B cell (primary cell): ENCODE data around the gene GIMAP8.

Experiments
- CTCF ChIP-seq: fragments of 200-600 bp; IDR thresholded peaks from one replicate; pipeline ENCODE4 v1.8.0; 2022; ENCODE audit warnings: antibody characterized with exemption, mild to moderate bottlenecking
- EZH2 ChIP-seq: IDR thresholded peaks from 2 replicates; pipeline ENCODE4 v1.6.1; 2012; ENCODE audit warnings: borderline replicate concordance, low read depth, mild to moderate bottlenecking, moderate library complexity, low read length; ENCODE audit not compliant: insufficient read depth, poor library complexity, severe bottlenecking

- TF ChIP-seq CTCF (no peak), EZH2 (no peak)
Measured at GRCh38 chr7:150451097-150451793, 815 bp downstream of the GIMAP8 start.
